HG02642 (cell line): Measurements from ENCODE around the gene OPRD1.
"Not testable (repeated sequence)": the region's sequence is repeated elsewhere in the genome, so short reads cannot be mapped to it uniquely, and the experiment has no call there.

Source experiments
- ATAC-seq: cut with Tn5 transposase; IDR thresholded peaks from one replicate; pipeline ENCODE4 v1.9.1; 2021; ENCODE audit warnings: mild to moderate bottlenecking; ENCODE audit not compliant: unreplicated experiment, poor library complexity

OPRD1 gene

GRCh38 chr1:28811766-28812668, at the start of gene OPRD1:
Gene OPRD1 (plus strand): TSS chr1:28812170. CDS start chr1:28812384, 214 bp downstream.
- no peak for ATAC-seq

- no peak for ATAC-seq
Measured at GRCh38 chr1:28766532-28767183, 45.3 kb upstream of the OPRD1 start.

DNA sequence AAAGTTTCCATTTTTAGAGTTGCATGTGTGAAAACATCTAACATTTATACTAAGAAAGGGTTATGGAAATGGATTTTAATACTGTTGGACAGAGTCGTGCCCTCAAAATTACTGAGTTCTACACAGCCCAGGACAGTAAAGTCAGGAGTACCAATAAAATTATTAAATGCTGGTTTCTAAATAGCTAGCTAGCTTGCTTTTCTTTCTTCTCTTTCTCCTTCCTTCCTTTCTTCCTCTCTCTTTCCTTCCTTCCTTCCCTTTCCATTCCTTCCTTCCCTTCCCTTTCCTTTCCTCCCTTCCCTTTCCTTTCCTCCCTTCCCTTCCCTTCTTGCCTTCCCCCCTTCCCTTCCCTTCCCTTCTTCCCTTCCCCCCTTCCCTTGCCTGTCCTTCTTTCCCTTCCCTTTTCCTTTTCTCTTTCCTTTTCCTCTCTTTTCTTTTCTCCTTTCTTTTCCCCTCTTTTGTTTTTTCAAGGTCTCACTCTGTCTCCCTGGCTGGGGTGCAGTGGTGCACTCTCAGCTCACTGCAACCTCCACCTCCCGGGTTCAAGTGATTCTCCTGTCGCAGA, 41.3 kb upstream of the OPRD1 start:
- ATAC-seq = no peak

DNA sequence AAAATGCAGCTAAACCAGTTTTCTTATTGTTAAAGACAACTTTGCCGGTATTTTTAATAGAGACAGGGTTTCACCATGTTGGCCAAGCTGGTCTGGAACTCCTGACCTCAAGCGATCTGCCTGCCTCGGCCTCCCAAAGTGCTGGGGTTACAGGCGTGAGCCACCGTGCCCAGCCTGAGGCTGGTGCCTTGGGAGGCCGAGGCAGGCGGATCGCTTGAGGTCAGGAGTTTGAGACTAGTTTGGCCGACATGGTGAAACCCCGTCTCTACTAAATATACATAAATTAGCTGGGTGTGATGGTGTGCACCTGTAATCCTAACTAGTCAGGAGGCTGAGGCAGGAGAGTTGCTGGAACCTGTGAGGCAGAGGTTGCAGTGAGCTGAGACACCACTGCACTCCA, 40.0 kb upstream of the OPRD1 start:
- not testable (repeated sequence) for ATAC-seq

- ATAC-seq = no peak
Measured at GRCh38 chr1:28773105-28773504, 38.9 kb upstream of the OPRD1 start.

GRCh38 chr1:28775121-28775942, 36.6 kb upstream of the OPRD1 start:
- ATAC-seq = no peak

GRCh38 chr1:28776341-28776740, 35.6 kb upstream of the OPRD1 start:
- no peak for ATAC-seq

DNA sequence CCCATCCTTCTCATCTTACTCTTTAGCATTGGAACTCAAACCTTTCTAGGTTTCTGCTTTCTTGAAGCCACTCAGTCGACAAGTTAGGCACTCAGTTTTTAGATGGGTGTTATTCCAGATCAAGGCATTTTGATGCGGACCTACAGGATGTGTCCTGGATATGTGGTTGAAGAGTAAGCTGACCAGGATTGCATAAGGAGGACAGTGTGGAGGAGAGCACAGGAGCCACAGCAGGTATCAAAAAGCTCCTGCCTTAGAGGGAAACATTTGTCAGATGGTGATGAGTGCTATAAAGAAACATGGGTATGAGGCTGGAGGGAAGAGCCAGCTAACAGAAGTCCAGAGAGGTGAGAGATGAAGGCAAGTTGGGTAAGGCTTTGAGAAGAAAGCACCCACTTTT, 33.9 kb upstream of the OPRD1 start:
- ATAC-seq = no peak

- no peak for ATAC-seq
Measured at GRCh38 chr1:28779751-28780408, 32.1 kb upstream of the OPRD1 start.

DNA sequence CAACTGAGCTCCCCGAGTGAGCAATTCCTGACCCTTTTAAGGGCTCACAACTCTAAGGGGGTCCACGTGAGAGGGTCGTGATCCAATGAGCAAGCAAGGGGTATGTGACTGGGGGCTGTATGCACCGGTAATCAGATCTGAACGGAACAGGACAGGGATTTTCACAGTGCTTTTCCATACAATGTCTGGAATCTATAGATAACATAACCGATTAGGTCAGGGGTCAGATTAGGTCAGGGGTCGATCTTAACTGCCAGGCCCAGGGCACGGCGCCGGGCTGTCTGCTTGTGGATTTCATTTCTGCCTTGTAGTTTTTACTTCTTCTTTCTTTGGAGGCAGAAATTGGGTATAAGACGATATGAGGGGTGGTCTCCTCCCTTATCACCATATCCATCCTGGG, 30.7 kb upstream of the OPRD1 start:
- ATAC-seq = no peak

GRCh38 chr1:28782011-28782410, 30.0 kb upstream of the OPRD1 start:
- ATAC-seq = no peak

DNA sequence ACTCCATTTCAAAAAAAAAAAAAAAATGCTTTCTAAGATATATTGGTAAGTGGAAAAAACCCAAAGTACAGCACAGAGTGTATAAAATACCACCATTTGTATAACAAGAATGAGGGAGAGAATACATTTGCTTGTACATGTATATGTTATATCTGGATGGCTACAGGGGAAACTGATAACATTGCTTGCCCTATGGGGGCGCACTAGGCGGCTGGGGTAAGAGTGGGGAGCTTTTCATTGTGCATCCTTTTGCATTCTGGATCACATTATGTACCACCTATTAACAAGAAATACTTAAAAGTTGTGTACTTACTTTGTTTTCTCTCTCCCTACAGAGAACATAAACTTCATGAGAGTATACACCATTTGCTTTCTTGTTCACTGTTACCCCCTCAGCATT, 28.6 kb upstream of the OPRD1 start:
- no peak for ATAC-seq

GRCh38 chr1:28789412-28789811, 22.6 kb upstream of the OPRD1 start:
- ATAC-seq = no peak

GRCh38 chr1:28789816-28790215, 22.2 kb upstream of the OPRD1 start:
- no peak for ATAC-seq

GRCh38 chr1:28790377-28791035, 21.5 kb upstream of the OPRD1 start:
- ATAC-seq = no peak

- not testable (repeated sequence) for ATAC-seq
Measured at GRCh38 chr1:28791929-28792328, 20.0 kb upstream of the OPRD1 start.

DNA sequence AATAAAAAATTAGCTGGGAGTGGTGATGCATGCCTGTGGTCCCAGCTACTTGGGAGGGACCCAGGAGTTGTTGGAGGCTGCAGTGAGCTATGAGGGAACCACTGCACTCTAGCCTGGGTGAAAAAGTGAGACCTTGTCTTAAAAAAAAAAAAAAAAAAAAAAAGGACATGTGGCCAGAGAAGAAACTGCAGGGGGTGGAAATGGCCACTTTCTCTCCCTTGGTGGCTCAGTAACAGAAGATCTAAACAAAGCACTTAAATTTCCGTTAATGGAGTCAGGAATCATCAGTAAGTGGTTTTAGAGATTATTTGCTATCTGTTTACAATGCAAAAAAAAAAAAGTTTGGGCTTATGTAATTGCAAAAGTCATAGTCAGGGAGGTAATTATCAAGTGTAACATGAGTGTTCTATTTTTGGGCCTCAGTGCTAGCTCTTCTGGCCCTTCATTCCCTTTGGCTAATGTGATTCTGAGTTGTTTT, 19.3 kb upstream of the OPRD1 start:
- ATAC-seq = no peak

DNA sequence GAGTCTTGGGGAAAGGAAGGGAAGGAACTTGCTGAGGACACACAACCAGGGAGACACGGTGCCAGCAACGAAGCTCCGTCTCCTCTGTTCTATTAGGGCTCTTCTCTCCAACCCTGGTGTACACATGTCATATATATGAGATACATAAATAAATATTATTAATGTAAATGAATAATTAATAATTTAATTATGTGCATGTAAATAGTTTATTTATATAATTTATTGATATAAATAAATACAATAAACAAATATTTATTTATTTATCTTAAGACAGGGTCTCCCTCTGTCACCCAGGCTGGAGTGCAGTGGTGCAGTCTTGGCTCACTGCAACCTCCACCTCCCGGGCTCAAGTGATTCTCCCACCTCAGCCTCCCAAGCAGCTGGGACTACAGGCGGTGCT, 17.4 kb upstream of the OPRD1 start:
- not testable (repeated sequence) for ATAC-seq
